SK-MEL-5 (cell line): ENCODE results near the gene ABHD16A. TPM values are rescaled to one million over a fixed set of nuclear protein-coding genes. Genes with fewer than 3 reads are reported as not detected.
"Not testable (repeated sequence)": the region's sequence is repeated elsewhere in the genome, so short reads cannot be mapped to it uniquely, and the experiment has no call there.

Experiments used
- DNase-seq: peaks from one replicate; pipeline ENCODE4 v3.0.0-alpha.2; 2016; ENCODE audit warnings: low read depth, low spot score
- in situ Hi-C: cut with HindIII; loops from 2 replicates; pipeline ENCODE4 v1.10.0; 2016; ENCODE audit warnings: low sequenced_read_pairs, high pct_unique_total_duplicates, low pct_unique_long_range_greater_than_20kb
- total RNA-seq: library from RNA; depleted of rRNA; stranded (reverse); fragments of >200 nt; shearing (Covaris generic); gene quantifications from 2 replicates; pipeline ENCODE4 v1.2.3, GENCODE V29; 2014

ABHD16A gene
- total RNA-seq, 1 experiment from 2014 or later, result 55.0 TPM

DNA sequence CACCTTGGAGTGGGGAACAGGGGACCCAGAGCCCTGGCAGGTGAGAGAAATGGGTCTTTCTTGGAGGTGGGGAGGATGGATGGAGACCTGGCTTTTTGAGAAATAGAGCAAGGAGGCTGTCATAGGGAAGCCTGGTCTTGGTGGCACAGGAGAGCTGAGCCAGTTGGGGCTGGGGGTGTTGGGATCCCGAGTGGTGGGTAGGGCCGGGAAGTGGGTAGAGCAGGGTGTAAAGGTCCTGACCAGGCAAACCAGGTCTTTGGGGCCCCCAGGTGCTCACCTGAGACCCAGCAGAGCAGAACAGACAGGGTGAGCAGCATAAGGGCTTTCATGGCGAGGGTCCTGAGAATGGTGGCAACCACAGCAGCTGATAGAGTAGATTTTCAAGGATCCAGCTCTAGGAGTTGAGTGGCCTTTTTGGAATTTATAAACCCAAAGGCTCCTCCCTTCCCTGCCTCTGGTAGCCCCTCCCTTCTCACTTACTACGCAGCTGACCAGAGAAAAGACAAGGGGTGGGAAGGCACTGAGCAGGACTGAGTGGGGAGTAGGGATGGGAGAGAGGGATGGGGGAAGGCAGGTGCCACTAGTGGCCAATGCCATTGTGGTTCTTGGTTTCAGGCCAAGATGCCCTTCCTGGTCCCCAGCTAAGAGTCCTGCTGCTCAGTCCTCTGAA is 18.4 kb upstream of the ABHD16A start, which contains the start of gene LY6G6C:
Gene LY6G6C (minus strand): TSS at position 396 of the 670 bp plus-strand sequence. CDS start 67 bp downstream, at position 329.
- in situ Hi-C loops, result no loop called here
- no peak for DNase-seq

- in situ Hi-C loops, result no loop called here
- no peak for DNase-seq
These were observed 17.2 kb upstream of the ABHD16A start for GRCh38 chr6:31720196-31720770.

- no peak for DNase-seq
- in situ Hi-C loops, result no loop called here
These were observed 15.9 kb upstream of the ABHD16A start for GRCh38 chr6:31719001-31719400.

DNA sequence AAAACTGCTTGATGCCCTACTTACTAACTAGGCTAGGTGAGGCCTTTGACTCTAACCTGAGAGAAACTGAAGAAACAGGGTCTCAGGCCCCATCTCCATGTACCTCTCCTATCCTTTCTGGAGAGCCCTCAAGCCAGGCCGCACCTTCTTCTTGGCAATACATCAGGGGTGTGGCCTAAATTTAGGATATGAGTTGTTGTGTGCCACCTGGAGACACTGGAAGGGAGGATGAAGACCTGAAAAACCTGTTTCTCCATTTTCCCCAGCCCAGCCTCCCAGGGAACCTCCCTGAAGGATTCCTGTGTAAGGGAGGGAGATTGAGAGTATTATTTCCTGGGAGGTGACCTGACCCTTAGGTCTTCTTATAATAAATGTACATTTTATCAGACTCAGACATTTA is 15.1 kb upstream of the ABHD16A start:
- in situ Hi-C loops, result no loop called here
- no peak for DNase-seq

DNA sequence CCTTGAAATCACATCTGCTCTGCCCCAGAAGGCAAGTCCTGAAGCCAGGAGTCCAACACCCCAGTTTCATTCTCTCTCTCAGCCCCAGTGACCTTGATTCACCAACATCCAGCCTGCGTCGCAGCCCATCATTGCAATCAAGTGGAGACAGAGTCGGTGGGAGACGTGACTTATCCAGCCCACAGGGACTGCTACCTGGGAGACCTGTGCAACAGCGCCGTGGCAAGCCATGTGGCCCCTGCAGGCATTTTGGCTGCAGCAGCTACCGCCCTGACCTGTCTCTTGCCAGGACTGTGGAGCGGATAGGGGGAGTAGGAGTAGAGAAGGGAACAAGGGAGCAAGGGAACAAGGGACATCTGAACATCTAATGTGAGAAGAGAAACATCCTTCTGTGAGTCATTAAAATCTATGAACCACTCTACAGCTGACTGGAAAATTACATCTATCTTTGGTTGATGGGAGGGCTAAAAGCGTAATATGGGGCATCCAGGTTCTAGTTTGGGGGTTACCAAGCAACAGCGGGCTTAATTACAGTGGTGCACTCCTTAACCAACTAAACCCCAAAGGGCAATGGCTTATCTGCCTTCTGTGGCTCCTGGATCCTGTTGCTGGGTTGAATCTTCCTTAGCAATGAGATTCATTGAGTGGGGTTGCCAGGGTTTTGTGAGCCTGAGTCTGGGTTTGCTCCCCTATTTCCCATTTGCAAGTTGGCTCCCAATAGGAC is 14.5 kb upstream of the ABHD16A start:
- no peak for DNase-seq
- in situ Hi-C loops, result no loop called here

DNA sequence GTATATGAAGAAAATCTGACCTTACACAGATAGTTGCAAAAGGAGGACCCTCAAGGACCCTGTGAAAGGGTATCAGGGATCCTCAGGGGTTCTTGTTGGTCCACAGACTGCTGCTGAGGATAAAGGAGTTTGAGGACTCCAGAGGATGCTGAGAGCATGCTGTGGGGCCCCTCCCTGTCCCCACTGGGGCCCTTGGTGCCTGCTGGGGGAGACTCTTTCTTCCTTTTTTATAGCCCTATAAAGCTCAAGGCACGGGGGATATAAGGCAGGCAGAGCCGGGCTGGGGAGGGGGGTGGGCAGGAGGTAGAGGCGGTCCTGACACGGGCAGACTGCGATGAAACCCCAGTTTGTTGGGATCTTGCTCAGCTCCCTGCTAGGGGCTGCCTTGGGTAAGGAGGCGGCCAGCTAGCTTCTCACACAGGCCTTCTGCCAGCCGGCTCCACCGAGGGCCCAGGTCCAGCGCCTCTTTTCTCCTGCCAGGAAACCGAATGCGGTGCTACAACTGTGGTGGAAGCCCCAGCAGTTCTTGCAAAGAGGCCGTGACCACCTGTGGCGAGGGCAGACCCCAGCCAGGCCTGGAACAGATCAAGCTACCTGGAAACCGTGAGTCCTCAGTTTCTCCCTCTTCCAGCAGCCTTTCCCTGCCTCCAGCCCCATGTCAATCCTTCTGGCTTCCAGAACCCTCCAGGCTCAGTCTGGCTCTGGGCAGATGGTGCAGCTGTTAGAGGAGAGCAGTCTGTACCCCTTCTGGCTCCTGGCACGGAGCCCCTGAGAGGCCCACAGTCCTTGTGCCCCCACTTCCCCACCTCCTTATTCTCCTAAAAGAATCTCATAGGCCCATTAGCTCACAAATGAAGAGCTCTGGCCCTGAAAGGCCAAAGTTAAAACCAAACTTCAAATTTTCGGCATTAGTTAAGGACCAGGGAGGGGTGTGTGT is 12.2 kb upstream of the ABHD16A start, which contains the start of gene LY6G6D:
Gene LY6G6D (plus strand): TSS at position 327 of the 937 bp plus-strand sequence. CDS start 8 bp downstream, at position 335.
- DNase-seq, result no peak
- in situ Hi-C loops, result no loop called here

DNA sequence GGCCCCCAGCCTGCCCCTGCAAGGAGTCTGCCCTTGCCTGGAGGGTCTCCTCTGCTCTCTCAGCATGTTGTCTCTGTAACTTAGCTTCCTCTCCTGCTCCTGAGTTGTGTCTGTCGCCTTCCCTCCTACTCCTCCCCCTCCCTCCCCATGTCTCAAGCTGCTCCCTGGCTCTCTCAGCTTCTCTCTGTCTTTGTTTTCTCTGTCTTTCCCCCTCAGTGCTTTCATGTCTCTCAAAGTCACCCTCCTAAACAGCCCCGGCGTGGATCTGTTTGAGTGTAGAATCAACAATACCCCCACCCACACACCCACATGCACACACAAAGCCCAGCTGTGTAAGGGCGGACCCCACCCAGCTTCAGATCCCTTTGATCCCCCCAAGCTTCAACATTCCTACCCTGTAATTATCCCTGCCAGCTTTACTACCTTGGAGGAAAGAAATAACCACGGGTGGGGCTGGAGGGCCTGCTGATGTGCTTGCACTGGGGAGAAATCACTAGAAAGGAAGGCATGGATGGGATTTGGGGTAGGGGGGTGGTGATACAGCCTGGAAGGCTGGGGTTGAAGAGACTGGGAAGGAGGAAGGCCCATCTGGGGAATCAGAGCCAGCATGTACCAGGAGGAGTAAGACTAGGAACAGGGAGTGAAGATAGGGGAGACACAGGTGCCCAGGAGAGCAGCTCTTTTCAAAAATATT is 11.0 kb upstream of the ABHD16A start:
- no peak for DNase-seq
- in situ Hi-C loops, result no loop called here

DNA sequence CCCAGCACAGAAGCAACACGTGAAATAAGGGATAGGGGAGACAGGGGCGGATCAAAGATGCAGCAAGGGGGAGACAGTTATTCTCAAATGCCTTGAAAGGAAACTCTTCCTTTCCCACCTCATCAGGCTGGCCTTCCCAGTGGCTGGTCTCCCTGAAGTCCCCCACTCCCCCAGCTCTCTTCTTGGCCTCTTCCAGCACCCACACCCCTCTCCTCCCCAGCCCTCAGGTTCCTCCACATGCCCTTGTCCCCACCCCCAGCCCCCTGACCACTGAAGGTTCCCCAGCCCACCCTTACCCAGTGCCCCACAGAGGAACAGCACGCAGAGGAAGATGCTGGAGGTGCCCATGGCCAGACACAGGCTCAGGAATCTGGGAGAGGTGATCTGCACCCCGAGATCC is 10.3 kb upstream of the ABHD16A start:
- no peak for DNase-seq
- in situ Hi-C loops, result no loop called here

GRCh38 chr6:31712296-31712695 is 9.2 kb upstream of the ABHD16A start:
- peak; percentile 17 for DNase-seq
- in situ Hi-C loops, result no loop called here

GRCh38 chr6:31711233-31711632 is 8.1 kb upstream of the ABHD16A start:
- DNase-seq, result no peak
- in situ Hi-C loops, result no loop called here

DNA sequence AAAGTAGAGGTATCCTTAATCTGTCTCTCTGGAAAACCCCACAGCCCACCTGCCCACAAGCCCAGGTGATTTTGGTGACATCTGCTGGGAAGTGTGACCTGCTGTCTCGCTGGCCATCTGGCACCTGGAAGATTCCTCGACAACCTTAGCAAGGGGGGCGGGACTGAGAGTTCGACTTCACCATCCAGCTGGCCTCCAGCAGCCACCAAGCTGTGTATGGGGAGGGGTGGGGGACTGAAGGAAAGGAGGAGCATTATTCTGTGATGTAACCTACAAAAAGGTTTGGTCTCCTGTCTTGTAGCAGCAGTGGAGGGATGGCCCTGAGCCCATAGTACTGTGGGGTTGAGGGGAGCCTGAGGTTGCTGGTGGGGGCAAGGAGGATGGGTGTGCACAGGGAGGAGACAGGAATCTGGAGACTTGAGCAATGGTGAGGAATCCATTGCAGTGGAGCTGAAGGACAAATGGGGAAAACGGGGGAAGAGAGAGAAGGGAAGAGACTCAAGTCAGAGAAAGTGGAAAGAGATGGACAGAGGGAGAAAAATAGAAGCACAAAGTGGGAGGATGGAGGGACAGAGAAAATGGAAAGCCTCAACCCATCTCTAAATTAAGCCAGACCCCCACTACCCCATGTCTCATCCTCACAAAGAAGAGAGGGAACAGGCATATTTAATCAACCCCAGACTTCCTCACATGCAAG is 7.5 kb upstream of the ABHD16A start:
- DNase-seq, result no peak
- in situ Hi-C loops, result no loop called here

DNA sequence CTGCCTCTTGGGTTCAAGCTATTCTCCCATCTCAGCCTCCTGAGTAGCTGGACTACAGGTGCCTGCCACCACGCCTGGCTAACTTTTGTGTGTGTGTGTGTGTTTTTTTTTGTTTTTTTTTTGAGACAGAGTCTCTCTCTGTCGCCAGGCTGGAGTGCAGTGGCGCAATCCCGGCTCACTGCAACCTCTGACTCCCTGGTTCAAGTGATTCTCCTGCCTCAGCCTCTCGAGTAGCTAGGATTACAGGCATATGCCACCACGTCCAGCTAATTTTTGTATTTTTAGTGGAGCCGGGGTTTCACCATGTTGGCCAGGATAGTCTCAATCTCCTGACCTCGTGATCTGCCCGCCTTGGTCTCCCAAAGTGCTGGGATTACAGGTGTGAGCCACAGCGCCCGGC is 6.0 kb upstream of the ABHD16A start:
- DNase-seq, in situ Hi-C loops: not testable (repeated sequence)

- in situ Hi-C loops, result no loop called here
- DNase-seq, result no peak
These were observed 5.1 kb upstream of the ABHD16A start for GRCh38 chr6:31708224-31708623.

DNA sequence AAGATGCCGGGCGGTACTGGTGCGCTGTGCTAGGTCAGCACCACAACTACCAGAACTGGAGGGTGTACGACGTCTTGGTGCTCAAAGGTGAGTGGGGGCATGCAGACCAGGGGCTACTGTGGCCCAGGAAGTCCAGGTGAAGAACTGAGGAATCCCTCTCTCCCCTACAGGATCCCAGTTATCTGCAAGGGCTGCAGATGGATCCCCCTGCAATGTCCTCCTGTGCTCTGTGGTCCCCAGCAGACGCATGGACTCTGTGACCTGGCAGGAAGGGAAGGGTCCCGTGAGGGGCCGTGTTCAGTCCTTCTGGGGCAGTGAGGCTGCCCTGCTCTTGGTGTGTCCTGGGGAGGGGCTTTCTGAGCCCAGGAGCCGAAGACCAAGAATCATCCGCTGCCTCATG is 4.6 kb upstream of the ABHD16A start:
- in situ Hi-C loops, result no loop called here
- no peak for DNase-seq

- no peak for DNase-seq
- in situ Hi-C loops, result no loop called here
These were observed 3.5 kb upstream of the ABHD16A start, which contains the start of gene LY6G6F for GRCh38 chr6:31706599-31706998. TSS of gene LY6G6F (plus strand) at chr6:31706866. CDS start at chr6:31706907, 41 bp downstream.

- no peak for DNase-seq
- in situ Hi-C loops, result no loop called here
These were observed 2.8 kb upstream of the ABHD16A start for GRCh38 chr6:31705931-31706330.
